OCI-LY1 (cell line): ENCODE data around the gene NFE2L1.

Source experiments
- H2AFZ ChIP-seq: fragments of 200-600 bp; sonication (generic), shearing (Covaris generic); 2 replicates; pipeline ENCODE4 v1.6.0; 2014; ENCODE audit warnings: antibody characterized with exemption, mild to moderate bottlenecking, low read length
- H3F3A ChIP-seq: fragments of 200-600 bp; sonication (generic), shearing (Covaris generic); 2 replicates; pipeline ENCODE4 v1.6.0; 2014; ENCODE audit warnings: mild to moderate bottlenecking, antibody characterized with exemption, low read length, moderate library complexity; ENCODE audit not compliant: insufficient read depth
- H3K27ac ChIP-seq: fragments of 200-600 bp; sonication (generic); 2 replicates; pipeline ENCODE4 v1.5.1; 2014; ENCODE audit warnings: low read length, mixed run types, mild to moderate bottlenecking, low read depth; ENCODE audit not compliant: poor library complexity, severe bottlenecking
- H3K27me3 ChIP-seq: fragments of 200-600 bp; sonication (generic); 2 replicates; pipeline ENCODE4 v1.6.0; 2014; ENCODE audit warnings: antibody characterized with exemption, mild to moderate bottlenecking, low read length, moderate library complexity; ENCODE audit not compliant: insufficient read depth
- H3K36me3 ChIP-seq: fragments of 200-600 bp; sonication (generic); 2 replicates; pipeline ENCODE4 v1.6.1; 2014; ENCODE audit warnings: mild to moderate bottlenecking, antibody characterized with exemption, low read length, moderate library complexity, mixed read lengths; ENCODE audit not compliant: insufficient read depth
- H3K4me1 ChIP-seq: fragments of 200-600 bp; sonication (generic); 2 replicates; pipeline ENCODE4 v1.5.1; 2014; ENCODE audit warnings: mild to moderate bottlenecking, low read length, moderate library complexity; ENCODE audit not compliant: insufficient read depth, severe bottlenecking
- H3K4me2 ChIP-seq: fragments of 200-600 bp; sonication (generic), shearing (Covaris generic); 2 replicates; pipeline ENCODE4 v1.6.1; 2014; ENCODE audit warnings: low read length
- H3K4me3 ChIP-seq: fragments of 200-600 bp; sonication (generic); 2 replicates; pipeline ENCODE4 v1.5.1; 2014; ENCODE audit warnings: low read length, low read depth, mild to moderate bottlenecking, mixed read lengths; ENCODE audit not compliant: poor library complexity, severe bottlenecking
- H3K79me2 ChIP-seq: fragments of 200-600 bp; shearing (Covaris generic); 2 replicates; pipeline ENCODE4 v1.6.1; 2016; ENCODE audit warnings: mixed run types, low read length, mixed read lengths; ENCODE audit not compliant: insufficient read depth
- H3K9ac ChIP-seq: fragments of 200-600 bp; sonication (generic), shearing (Covaris generic); 2 replicates; pipeline ENCODE4 v1.6.1; 2014; ENCODE audit warnings: mild to moderate bottlenecking, low read length, mixed read lengths
- H3K9me2 ChIP-seq: fragments of 200-600 bp; sonication (generic), shearing (Covaris generic); 2 replicates; pipeline ENCODE4 v1.6.1; 2014; ENCODE audit warnings: low read depth, mild to moderate bottlenecking, low read length, mixed read lengths
- H3K9me3 ChIP-seq: fragments of 200-600 bp; shearing (Covaris generic); 2 replicates; pipeline ENCODE4 v1.6.1; 2014; ENCODE audit warnings: low read length, mixed read lengths
- H4K20me1 ChIP-seq: fragments of 200-600 bp; sonication (generic), shearing (Covaris generic); 2 replicates; pipeline ENCODE4 v1.6.0; 2016; ENCODE audit warnings: mild to moderate bottlenecking, low read length; ENCODE audit not compliant: insufficient read depth
- EZH2 ChIP-seq: fragments of 200-600 bp; sonication (generic), shearing (Covaris generic); IDR thresholded peaks from 2 replicates; pipeline ENCODE4 v1.8.0; 2017; ENCODE audit warnings: borderline replicate concordance, mixed run types, mild to moderate bottlenecking, antibody characterized with exemption, low read length, moderate library complexity, mixed read lengths
- TF ChIP-seq, protein P1 (sequence below): fragments of 200-600 bp; sonication (generic), shearing (Covaris generic); IDR thresholded peaks from 2 replicates; pipeline ENCODE4 v1.5.1; 2017; ENCODE audit warnings: mild to moderate bottlenecking, antibody characterized with exemption, low read length, moderate library complexity, mixed read lengths

Gene NFE2L1

DNA sequence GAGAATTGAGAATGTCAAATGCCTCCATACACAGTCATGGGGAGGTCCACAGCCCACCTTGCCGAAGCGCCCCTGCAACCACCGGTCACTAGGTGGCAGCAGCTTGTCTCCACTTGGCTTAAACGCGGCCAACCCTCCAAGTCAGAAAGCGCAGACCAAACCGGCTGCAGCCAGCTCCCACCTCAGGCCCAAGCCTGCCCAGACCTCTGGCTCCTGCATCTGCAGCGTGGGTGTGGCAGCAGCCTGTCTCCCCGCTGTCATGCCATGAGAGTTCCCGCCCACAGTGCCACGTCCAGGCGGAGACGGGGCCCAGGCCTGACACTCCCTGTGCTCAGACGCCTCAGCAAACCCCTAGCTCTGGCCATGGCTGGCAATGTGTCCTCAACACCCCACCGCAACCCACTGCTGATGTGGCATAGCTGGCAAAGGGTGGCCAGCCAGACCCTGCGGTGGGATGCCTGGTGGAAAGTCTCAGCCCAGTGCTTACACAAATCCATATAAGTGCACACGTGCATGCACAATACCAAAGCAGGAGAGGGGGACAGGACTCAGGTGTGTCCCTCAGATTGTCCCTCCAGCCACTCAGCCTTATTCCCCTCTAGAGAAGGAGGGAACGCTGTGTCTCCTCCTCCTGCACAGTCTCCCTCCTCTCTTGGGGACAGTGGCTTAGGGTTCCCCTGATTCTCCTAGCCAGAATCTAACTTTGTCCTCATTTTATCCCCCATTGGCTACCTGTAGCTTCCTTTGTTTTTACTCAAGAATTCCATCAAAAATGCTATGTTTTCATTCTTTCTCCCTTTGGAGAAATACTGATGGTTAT, 21.4 kb upstream of the NFE2L1 start:
- Histone ChIP-seq H3K36me3 (no peaks in the 10 kb centered on the region), H2AFZ (no peak overlapping the region), H3K9ac (no peak overlapping the region), H3K9me3 (no peaks in the 10 kb centered on the region), H3K9me2 (no peaks in the 10 kb centered on the region), H3K27me3 (no peaks in the 10 kb centered on the region), H3K27ac (no peak overlapping the region), H3F3A (no peaks in the 10 kb centered on the region), H3K4me2 (no peak overlapping the region), H3K4me1 (peaks cover 26% of the 10 kb centered on the region), H4K20me1 (no peaks in the 10 kb centered on the region), H3K4me3 (no peak overlapping the region), H3K79me2 (no peaks in the 10 kb centered on the region)
- TF ChIP-seq, protein P1, sequence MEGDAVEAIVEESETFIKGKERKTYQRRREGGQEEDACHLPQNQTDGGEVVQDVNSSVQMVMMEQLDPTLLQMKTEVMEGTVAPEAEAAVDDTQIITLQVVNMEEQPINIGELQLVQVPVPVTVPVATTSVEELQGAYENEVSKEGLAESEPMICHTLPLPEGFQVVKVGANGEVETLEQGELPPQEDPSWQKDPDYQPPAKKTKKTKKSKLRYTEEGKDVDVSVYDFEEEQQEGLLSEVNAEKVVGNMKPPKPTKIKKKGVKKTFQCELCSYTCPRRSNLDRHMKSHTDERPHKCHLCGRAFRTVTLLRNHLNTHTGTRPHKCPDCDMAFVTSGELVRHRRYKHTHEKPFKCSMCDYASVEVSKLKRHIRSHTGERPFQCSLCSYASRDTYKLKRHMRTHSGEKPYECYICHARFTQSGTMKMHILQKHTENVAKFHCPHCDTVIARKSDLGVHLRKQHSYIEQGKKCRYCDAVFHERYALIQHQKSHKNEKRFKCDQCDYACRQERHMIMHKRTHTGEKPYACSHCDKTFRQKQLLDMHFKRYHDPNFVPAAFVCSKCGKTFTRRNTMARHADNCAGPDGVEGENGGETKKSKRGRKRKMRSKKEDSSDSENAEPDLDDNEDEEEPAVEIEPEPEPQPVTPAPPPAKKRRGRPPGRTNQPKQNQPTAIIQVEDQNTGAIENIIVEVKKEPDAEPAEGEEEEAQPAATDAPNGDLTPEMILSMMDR: peak; percentile 85
- TF ChIP-seq EZH2: no peak

DNA sequence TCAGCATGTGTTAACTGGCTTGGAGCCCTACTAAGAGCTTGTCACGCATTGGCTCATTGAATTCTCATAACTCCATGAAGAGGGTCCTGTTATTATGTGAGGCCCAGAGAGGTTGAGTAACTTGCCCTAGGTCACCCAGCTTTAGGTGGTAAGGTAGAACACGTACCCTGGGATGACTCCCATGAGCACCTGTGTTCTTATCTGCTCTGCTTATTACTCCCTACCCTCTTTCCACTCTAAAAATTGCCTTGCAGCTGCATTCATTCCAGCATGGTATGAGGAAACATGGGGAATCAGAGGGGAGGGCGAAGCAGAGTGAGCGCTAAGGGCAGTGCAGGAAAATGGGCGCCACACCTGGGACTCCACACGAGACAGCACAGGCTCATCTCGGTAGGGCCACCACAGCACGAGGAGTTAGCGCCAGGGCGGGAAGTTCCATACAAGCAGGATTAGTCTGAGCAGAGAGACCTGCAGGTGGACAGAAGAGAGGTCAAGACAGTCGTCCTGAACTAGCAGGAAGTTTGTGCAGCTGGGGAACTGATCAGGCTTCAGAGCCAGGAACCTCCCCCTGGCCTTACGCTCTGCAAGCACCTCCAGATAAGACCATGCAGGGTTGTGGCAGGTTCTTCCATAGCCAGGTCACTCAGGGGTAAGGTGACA, 20.7 kb upstream of the NFE2L1 start:
- Histone ChIP-seq H3K79me2 (no peaks in the 10 kb centered on the region), H3K27ac (no peak overlapping the region), H3K4me3 (no peak overlapping the region), H4K20me1 (no peaks in the 10 kb centered on the region), H3K36me3 (no peaks in the 10 kb centered on the region), H3K9ac (no peak overlapping the region), H3F3A (no peaks in the 10 kb centered on the region), H3K9me3 (no peaks in the 10 kb centered on the region), H3K4me1 (peaks cover 26% of the 10 kb centered on the region), H2AFZ (no peak overlapping the region), H3K4me2 (no peak overlapping the region), H3K27me3 (peaks cover 7% of the 10 kb centered on the region), H3K9me2 (no peaks in the 10 kb centered on the region)
- TF ChIP-seq, protein P1: no peak
- no peak for TF ChIP-seq EZH2

DNA sequence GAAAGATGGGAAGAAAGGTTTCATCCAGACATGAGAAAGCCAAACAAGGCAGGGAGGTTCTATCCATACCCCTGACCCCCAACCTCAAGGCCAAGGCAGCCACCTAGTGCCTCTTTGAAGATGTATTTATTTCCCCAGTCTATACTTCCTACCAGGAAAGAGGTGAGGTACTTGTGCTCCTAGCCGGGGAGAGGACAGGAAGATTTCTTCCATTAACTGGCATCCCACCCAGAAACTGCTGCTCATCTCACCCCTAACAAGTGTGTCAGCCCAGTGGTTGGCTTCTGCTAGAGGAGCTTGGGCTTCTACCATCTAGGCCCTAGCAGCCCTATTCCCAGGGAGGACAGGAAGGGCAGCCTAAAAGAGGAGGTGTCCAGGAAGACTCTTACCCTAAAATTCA, 19.4 kb upstream of the NFE2L1 start:
- Histone ChIP-seq H3K9ac (no peak overlapping the region), H3K4me3 (no peak overlapping the region), H3K27ac (no peak overlapping the region), H2AFZ (no peak overlapping the region), H3K9me2 (no peaks in the 10 kb centered on the region), H4K20me1 (no peaks in the 10 kb centered on the region), H3K27me3 (peaks cover 7% of the 10 kb centered on the region), H3K79me2 (no peaks in the 10 kb centered on the region), H3K9me3 (no peaks in the 10 kb centered on the region), H3K36me3 (no peaks in the 10 kb centered on the region), H3K4me1 (peaks cover 17% of the 10 kb centered on the region), H3K4me2 (no peak overlapping the region), H3F3A (no peaks in the 10 kb centered on the region)
- TF ChIP-seq, protein P1: no peak
- TF ChIP-seq EZH2: no peak
